Measurements from ENCODE around the gene COL1A1.

COL1A1 gene

GRCh38 chr17:50141026-50141744 is 60.2 kb downstream of the COL1A1 start:
- no peak for DNase-seq (ENCODE audit: low read depth in 1 of 2, low spot score in 1 of 2)
- H3K27me3 ChIP-seq (ENCODE audit: insufficient read depth, poor library complexity, severe bottlenecking), result no peaks in the 10 kb centered on the region
- H3K4me3 ChIP-seq (replicated peaks; ENCODE audit: insufficient read depth, low read length), result no peak overlapping the region
- no peak for TF ChIP-seq SPI1 (IDR thresholded peaks at IDR 0.05; ENCODE audit: borderline replicate concordance, low read depth)
- no peak for TF ChIP-seq CTCF (IDR thresholded peaks at IDR 0.05; ENCODE audit: insufficient read depth, low read length)
- no peak for TF ChIP-seq GABPA (IDR thresholded peaks at IDR 0.05; ENCODE audit: low read depth)
- TF ChIP-seq POLR2AphosphoS5 (IDR thresholded peaks at IDR 0.05; ENCODE audit: low read depth), result no peak
- TF ChIP-seq REST (IDR thresholded peaks at IDR 0.05; ENCODE audit: insufficient replicate concordance, low read depth), result no peak
- H3K27ac ChIP-seq (replicated peaks), result no peak overlapping the region

DNA sequence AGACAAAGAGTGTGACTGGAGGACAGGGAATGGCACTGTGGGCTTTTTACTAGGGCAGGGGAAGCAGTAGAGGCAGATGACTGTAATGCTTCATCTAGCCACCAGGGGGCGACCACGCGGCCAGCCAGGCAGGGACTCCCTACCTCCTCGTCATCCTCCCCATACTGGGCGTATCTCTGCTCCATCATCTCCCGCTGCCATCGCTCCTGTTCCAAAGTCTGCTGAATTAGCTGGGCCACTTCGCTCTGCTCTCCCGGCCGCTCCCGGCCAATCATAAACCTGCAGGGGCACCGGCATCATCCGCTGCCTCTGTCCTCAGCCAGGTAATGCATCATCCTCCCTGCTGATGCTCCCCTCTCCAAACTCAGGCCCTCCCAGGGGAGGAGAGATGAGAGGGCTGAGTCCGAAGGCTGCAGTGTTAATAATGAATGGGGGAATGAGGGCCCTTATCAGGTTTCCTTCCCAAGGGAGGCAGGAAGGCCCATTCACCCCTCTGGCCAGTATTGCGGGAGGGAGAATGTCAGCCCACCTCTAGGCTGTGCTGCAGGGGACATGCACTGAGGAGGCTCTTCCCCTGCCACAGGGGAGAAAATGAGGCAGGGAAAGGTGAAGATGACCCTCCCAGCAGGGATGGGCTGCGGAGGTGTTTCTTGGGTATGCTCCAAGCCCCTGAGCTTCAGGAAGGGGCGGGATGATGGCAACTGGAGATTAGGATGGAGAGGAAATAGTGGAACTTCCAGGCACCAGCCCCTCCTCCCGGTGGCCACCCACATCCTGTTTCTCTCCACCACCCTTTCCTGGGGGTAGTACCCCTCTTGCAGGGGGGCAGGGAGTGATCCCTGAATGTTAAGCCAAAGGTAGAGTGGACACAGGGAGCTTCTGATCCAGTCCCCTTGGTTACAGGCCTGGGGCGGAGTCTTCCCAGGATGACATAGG is 61.2 kb downstream of the COL1A1 start:
- no peaks in the 10 kb centered on the region for H3K27me3 ChIP-seq (ENCODE audit: insufficient read depth, poor library complexity, severe bottlenecking)
- H3K27ac ChIP-seq (replicated peaks), result no peak overlapping the region
- peak in 1 of 2 experiments; percentile 84 for DNase-seq (ENCODE audit: low read depth in 1 of 2, low spot score in 1 of 2)
- TF ChIP-seq REST (IDR thresholded peaks at IDR 0.05; ENCODE audit: insufficient replicate concordance, low read depth) (no peak), POLR2AphosphoS5 (IDR thresholded peaks at IDR 0.05; ENCODE audit: low read depth) (peak; percentile 29; the same call in 1 of the 2 replicates), CTCF (IDR thresholded peaks at IDR 0.05; ENCODE audit: insufficient read depth, low read length) (peak; percentile 96)
- H3K4me3 ChIP-seq (replicated peaks; ENCODE audit: insufficient read depth, low read length), result no peak overlapping the region

DNA sequence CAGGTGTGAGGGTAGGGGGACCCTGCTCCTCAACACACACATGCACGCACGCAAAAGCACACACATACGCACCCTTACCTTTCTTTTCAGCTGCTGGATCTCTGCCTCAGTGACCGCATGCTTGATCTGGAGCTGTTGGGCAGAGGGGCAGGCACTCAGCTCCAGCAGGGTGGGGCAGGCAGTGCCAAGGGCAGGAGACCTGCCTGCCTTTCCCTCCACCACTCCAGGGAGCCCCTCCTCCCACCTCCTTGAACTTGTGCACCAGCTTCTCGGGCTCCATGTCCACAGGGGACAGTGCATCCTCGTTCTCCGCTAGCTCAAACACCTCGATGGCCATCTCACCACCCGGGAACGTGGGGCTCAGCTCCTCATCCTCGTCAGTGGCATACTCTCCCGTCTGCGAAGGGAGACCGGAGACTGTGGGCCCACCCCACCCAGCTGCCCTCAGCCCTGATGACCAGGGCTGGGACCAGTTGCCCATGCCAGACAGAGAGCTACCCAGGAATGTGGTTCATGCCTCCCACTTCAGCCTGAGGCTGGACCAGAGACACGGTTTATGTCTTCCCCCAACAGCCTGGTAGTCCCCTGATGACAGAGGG is 62.1 kb downstream of the COL1A1 start:
- no peak overlapping the region for H3K27ac ChIP-seq (replicated peaks)
- H3K27me3 ChIP-seq (ENCODE audit: insufficient read depth, poor library complexity, severe bottlenecking), result no peaks in the 10 kb centered on the region
- TF ChIP-seq GABPA (IDR thresholded peaks at IDR 0.05; ENCODE audit: low read depth) (no peak), CTCF (IDR thresholded peaks at IDR 0.05; ENCODE audit: insufficient read depth, low read length) (no peak), POLR2AphosphoS5 (IDR thresholded peaks at IDR 0.05; ENCODE audit: low read depth) (no peak), REST (IDR thresholded peaks at IDR 0.05; ENCODE audit: insufficient replicate concordance, low read depth) (no peak), SPI1 (IDR thresholded peaks at IDR 0.05; ENCODE audit: borderline replicate concordance, low read depth) (no peak)
- H3K4me3 ChIP-seq (replicated peaks; ENCODE audit: insufficient read depth, low read length), result no peak overlapping the region
- no peak for DNase-seq (ENCODE audit: low read depth in 1 of 2, low spot score in 1 of 2)

All from HL-60 (cell line).